Activated naive CD4-positive, alpha-beta T cell (primary cell): Measurements from ENCODE around the gene HAND2.
A peak's percentile ranks its signal among the peaks of the same experiment; 100 is the strongest.

Source experiments
- DNase-seq, 4 experiments: peaks; one replicate each; lab custom pipeline; 2025; lab: John Stamatoyannopoulos, UW

Gene HAND2

DNA sequence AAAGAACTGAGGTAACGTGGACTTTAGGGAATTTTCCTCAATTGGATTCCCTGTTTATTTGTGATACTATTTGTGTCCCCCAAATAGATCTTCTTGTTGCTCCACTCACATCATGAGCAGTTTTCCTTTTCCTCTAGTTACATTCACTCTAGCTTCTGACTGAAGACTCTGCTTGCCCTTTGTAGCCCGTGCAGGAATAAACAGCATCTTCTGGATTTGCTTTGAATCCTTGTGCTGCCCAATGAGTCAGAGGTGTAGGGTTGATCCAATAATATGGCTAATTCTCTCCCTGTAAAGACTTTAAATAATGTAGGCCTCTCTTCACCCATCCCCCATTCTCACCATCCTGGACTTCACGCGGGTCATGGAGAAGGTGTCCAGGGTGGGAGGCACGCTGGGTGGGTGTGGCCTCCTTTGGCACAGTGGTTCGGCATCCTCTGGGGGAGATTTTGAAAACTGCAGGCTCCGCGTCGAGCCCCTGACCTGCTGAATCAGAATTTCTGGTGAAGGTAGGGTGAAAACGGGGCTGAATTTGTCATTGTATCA lies 9.0 kb downstream of the HAND2 start:
- DNase-seq: no peak

- no peak for DNase-seq
Observed at GRCh38 chr4:173519111-173520101, 10.6 kb downstream of the HAND2 start.

GRCh38 chr4:173518425-173519102 lies 11.5 kb downstream of the HAND2 start:
- no peak for DNase-seq

- DNase-seq: no peak
Observed at GRCh38 chr4:173517781-173518424, 12.1 kb downstream of the HAND2 start.

- DNase-seq: no peak
Observed at GRCh38 chr4:173516621-173517524, 13.2 kb downstream of the HAND2 start.

GRCh38 chr4:173515458-173515857 lies 14.6 kb downstream of the HAND2 start:
- DNase-seq: no peak

DNA sequence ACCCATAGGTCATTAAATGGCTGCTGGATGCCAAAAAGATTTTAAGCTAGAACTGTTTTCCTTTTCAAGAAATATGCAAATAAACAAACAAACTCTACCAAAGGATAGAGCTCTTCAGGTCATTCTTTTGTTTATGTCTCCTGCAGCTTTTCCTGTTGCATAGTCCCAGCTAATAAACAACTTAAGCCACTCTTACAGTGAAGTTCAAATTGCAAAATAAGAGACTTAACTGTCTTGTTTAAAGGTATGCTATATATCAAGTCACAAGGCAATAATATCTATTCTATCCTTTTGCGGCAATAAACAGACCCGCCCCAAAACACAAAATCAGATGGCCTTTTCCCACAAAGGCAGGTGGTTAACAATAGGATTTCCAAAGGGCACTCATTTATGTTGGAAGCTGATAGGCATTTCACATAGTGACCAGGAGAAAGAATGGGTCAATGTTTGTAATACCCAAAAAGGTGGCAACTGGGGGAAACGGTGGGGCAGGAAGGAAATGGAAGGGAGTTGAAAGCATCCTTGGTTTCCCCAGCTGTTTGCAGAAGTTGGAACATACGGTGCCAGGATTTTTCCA lies 15.3 kb downstream of the HAND2 start:
- no peak for DNase-seq

DNA sequence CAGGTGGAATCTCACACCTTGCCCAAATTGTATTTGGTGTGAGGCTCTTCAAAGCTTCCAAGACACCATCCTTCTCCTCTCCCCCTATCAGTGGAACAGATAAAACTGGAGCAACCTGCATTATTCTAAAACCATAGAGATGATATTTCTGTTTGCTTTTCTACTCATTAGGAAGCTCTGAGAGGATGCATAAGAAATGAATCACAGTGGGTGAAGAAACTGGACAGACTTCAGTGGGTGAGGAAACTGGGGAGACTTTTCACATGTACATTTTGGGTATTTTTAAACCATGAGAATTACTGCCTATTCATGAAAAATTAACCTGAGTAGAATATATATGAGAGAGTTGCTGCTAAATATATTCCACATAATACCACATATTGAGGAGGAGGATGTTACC lies 16.4 kb downstream of the HAND2 start:
- DNase-seq: no peak

DNA sequence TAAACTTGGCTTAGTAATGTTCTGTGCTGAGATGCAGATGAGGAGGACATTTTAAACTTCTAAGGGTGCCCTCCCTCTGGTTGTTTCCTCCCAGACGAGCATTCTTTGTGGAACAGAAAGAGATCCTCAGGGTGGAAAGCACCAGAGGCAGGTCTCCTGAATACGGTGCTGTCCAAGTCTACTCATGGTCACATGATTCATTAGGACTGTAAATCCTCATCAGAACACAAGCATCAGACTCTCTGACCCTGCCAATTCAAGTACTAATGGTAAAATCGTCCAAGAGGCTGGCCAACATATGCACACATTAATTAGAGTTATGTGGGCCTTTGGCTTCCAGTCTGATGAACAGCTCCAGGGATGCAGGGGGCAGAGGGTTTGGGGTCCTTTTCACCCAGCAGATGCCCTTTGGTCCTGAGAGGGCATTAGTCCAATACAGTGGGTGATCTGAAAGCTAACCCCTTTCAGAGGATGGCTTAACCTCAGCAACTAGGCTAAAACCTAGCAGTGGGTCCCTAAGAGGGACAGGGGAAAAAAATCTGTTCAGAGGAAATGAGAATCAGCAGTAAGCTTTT lies 18.2 kb downstream of the HAND2 start:
- DNase-seq: no peak

DNA sequence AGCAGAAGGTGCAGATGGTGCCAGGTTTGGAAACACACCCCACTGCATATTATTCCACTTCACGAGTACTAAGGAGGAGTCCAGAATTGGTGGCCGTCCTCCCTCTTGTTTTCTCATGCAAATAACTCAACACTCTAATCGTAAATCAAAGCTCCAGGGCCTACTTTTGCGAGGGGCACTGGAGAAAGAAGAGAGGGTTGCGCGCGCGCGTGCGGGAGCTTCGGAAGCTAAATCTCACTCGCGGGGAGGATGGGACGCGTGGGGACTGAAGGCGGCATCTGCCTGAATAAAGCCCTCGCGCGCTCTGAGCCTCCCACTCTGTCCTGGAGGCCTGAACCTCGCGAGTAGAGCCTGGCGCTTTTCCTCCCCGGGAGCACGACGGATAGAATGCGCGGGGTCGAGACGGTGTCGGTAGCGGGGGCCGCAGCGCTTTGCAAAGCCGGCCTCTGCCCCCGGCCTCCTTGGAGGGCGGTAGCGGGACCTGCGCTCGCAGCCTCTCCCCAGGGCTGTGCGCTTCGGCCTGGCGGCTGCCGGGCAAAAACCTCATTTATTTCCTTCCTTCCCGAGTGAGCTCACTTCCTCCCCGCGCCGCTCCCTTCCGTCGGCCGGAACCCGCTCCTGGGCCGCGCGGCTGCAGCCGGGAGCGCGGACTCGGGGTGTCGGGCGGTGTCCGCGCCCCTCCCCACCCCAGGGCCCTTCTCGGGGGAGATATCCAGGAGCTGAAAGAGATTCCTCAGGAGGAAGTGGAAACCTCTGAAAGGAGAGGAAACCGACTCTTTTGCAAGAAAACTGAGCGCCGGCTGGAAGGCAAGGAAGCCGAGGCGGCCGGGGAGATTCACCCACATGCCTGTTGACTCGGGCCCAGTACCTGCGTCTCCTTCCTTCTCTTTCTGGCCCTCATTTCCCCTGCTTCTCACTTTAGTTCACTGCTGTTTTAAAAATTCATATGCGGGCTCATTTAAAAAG lies 20.7 kb downstream of the HAND2 start:
- DNase-seq: no peak

DNA sequence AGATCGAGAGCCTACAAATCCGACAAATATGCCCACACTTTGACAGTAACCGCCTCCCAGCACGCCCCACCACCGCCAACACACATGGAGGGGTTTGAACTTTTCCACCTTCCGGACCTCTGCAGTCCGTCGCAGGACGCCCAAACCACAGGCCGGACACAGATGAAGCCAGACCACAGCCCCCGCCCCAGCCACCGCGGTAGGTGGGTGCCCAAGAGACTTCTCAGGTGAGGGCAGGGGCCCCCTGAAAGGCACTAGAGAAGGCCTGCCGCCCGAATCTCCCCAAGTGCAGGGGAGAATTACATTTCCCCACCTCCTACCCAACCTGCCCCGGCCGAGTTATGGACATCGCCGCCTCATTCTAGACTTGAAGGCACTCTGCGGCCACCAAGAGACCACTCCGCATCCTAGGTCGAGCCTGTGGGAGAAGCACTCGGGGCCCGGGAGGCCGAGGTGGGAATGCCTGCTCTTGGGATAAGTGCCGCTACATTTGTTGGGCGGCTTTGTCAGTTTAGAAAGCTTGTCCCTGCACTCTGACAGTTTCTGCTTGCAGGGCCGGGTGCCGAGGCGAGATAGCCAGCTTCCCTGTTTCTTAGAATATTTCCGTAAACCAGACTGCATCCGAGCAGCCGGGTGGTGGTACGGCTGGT lies 21.5 kb downstream of the HAND2 start:
- no peak for DNase-seq

DNA sequence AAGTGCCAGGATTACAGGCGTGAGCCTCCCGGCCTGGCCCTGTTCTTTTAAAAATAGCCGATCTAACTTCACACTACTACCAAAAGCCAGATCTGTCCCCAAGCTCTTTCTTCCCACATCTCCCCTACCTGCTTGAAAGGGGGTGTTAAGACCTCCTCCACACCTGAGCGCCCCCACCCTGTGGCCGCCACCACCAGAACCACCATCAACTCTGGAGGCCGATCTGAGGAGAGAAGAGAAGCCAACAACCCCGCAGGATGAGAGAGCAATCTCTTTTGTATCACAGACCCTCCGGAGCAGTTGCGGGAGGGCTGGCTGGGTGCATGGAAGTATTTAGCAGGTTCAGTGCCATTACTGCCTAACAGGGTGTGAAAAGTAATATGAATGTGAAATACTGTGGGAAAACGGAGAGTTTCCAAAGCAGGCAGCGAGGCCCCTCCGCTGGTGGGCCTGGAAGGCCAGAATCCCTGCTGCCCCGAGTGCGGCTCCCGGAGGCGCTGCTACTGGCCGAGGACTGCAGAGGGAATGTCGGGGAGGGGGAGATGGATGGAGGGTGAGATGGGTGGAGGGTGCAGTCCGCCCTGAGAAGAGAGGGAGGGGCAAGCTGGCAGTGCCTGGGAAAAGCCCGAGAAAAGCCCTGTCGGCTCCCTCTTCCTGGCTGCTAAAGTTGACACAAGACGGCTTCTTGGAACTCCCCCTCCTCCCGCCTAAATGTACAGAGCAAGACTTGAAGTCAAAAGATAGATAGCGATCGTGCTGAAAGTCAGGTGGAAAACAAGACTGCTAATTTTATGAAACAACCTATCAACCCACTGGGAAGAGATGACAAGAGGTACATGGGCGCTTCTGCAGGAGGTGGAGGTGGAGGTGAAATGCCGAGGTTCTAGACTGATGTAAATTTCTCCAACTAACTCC lies 22.3 kb downstream of the HAND2 start:
- DNase-seq: no peak

GRCh38 chr4:173506597-173507211 lies 23.3 kb downstream of the HAND2 start:
- DNase-seq: no peak

DNA sequence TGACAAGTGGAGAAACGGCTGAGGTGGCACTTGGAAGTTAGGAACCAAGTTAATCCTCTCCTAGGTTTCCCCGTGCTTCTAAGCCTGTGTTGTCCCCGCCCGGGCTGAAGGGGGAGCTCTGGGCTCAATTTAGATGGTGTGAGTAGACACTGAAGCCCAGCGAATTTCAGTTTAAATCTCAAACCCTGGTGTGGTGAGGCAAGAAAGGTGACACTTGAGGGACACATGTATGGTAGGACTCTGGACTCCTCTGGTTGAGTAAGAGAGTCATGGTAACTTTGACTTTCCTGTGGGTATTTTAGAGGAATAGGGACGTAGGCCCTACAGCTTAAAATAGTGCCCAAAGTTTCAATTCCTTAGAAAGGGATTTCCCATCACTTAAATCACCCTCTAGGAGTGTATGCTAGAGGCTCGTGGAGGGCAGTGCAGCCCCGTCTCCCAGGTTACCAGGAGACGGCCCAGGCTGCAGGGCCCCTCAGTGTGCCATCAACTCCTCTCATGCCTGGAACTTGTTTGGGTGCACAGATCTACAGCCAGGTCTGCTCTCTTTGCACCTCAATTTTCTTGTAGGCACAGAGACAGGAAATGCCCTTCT lies 24.0 kb downstream of the HAND2 start:
- peak in 1 of 4 experiments; percentile 4 for DNase-seq

DNA sequence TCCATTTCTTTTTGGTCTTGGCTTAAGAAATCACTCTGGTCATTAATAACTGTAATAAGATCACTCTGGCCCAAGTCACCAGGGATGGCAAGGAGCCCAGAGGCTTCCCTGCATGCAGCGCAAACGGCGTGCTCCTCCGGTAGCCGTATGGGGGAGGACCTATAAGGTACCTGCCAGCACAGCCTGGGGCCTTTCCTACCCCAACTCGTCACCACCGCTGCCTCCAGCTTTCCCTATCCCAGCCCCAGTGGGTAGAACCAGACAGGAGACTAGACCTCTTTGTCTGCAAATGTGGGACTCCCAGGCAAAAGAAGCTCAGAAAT lies 25.9 kb downstream of the HAND2 start:
- DNase-seq: no peak

DNA sequence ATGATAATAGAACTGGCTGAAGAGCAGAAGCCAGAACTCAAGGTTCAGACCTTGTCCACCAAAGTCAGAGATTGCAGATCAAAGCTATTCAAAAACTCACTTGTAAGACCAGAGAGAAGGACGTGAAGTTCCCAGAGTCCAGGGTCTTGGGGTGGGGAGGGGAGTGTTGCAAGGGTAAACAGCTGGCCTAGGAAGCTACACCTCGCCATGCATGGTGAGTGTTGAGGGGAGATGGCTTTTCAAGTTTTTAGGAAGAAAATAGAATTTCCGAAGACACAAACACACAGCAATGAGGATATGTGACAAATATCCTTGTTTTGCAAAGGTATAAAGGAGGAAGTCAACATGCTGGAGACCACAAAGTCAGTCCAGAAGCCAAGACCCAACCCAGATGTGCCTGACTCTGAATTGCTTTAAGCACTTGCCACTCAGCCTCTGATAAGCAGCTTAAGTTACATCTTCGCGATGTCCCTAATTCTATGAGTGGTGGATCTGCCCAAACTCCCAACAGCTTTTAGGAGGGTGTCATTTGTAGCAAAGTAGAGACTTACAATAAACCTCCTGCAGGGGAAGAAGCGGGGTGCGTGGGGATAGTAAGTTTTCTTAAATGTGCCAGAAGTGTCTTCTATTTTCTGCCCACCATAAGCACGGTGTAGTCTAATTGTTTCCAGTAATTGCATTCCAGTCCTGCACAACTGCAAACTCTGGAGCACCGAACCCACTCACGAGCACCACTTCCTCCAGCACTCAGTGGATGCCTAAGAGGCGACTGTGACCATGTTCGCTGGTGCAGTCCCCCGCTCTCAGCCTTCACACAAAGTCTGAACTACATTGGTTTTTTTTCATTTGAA lies 26.5 kb downstream of the HAND2 start:
- DNase-seq: no peak
